ENCODE measurements around the gene CHSY1.

- TF ChIP-seq EP300 (IDR thresholded peaks at IDR 0.05; ENCODE audit: borderline replicate concordance) (no peak), FOXM1 (IDR thresholded peaks at IDR 0.05; ENCODE audit: borderline replicate concordance, low read depth) (no peak), CREB1 (IDR thresholded peaks at IDR 0.05; ENCODE audit: low read depth) (no peak), YY1 (IDR thresholded peaks at IDR 0.05; ENCODE audit: low read depth) (no peak), TAF1 (IDR thresholded peaks at IDR 0.05; ENCODE audit: low read depth) (no peak), RAD21 (IDR thresholded peaks at IDR 0.05; ENCODE audit: low read depth) (no peak), TCF12 (IDR thresholded peaks at IDR 0.05; ENCODE audit: low read depth) (no peak), TEAD4 (IDR thresholded peaks at IDR 0.05) (no peak)
- TF ChIP-seq, protein P1, sequence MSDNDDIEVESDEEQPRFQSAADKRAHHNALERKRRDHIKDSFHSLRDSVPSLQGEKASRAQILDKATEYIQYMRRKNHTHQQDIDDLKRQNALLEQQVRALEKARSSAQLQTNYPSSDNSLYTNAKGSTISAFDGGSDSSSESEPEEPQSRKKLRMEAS (IDR thresholded peaks at IDR 0.05): no peak
- TF ChIP-seq, protein P2, sequence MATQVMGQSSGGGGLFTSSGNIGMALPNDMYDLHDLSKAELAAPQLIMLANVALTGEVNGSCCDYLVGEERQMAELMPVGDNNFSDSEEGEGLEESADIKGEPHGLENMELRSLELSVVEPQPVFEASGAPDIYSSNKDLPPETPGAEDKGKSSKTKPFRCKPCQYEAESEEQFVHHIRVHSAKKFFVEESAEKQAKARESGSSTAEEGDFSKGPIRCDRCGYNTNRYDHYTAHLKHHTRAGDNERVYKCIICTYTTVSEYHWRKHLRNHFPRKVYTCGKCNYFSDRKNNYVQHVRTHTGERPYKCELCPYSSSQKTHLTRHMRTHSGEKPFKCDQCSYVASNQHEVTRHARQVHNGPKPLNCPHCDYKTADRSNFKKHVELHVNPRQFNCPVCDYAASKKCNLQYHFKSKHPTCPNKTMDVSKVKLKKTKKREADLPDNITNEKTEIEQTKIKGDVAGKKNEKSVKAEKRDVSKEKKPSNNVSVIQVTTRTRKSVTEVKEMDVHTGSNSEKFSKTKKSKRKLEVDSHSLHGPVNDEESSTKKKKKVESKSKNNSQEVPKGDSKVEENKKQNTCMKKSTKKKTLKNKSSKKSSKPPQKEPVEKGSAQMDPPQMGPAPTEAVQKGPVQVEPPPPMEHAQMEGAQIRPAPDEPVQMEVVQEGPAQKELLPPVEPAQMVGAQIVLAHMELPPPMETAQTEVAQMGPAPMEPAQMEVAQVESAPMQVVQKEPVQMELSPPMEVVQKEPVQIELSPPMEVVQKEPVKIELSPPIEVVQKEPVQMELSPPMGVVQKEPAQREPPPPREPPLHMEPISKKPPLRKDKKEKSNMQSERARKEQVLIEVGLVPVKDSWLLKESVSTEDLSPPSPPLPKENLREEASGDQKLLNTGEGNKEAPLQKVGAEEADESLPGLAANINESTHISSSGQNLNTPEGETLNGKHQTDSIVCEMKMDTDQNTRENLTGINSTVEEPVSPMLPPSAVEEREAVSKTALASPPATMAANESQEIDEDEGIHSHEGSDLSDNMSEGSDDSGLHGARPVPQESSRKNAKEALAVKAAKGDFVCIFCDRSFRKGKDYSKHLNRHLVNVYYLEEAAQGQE (IDR thresholded peaks at IDR 0.05; ENCODE audit: low read depth): no peak
Measured at GRCh38 chr15:101178479-101178878, 73.4 kb downstream of the CHSY1 start.

Data from Ishikawa (cell line).